Kidney (tissue), 14 donors: Measurements from ENCODE around the gene CKAP2L. TPM values are rescaled to one million over a fixed set of nuclear protein-coding genes. Genes with fewer than 3 reads are reported as not detected.

ENCODE experiments used
- DNase-seq, 5 donors: peaks; one replicate each; pipeline ENCODE4 v3.0.0-alpha.2; 2013 to 2020
- FAIRE-seq: peaks from 2 replicates; lab custom pipeline; 2012; peaks lifted over from hg19 to GRCh38; lab: Jason Lieb, UNC
- H3K27ac ChIP-seq, 2 donors: one replicate each; pipeline ENCODE4 v1.7.0; 2013; ENCODE audit warnings: low read depth in 2 of 2, low read length in 2 of 2, inconsistent platforms in 1 of 2
- H3K27me3 ChIP-seq: one replicate; pipeline ENCODE4 v1.7.1; 2013; ENCODE audit warnings: low read length, inconsistent platforms; ENCODE audit not compliant: control insufficient read depth, insufficient read depth
- H3K36me3 ChIP-seq, 3 donors: one replicate each; pipeline versions ENCODE4 v1.7.0 to v1.7.1; 2013; ENCODE audit warnings: low read length in 3 of 3, control low read depth in 1 of 3, inconsistent platforms in 1 of 3; ENCODE audit not compliant: insufficient read depth in 3 of 3, control insufficient read depth in 2 of 3
- H3K4me1 ChIP-seq, 3 donors: one replicate each; pipeline versions ENCODE4 v1.7.0 to v1.7.1; 2013; ENCODE audit warnings: low read length in 3 of 3, inconsistent platforms in 1 of 3, low read depth in 1 of 3; ENCODE audit not compliant: control insufficient read depth in 2 of 3, insufficient read depth in 2 of 3
- H3K4me3 ChIP-seq, 3 donors: one replicate each; pipeline versions ENCODE4 v1.7.0 to v1.8.1; 2013; ENCODE audit warnings: low read length in 3 of 3, control low read depth in 1 of 3, inconsistent platforms in 1 of 3
- H3K9ac ChIP-seq, 3 donors: one replicate each; pipeline versions ENCODE4 v1.7.0 to v1.7.1; 2013; ENCODE audit warnings: low read length in 3 of 3, control low read depth in 1 of 3, inconsistent platforms in 1 of 3
- H3K9me3 ChIP-seq, 3 donors: one replicate each; pipeline versions ENCODE4 v1.7.0 to v1.7.1; 2013; ENCODE audit warnings: low read length in 3 of 3, control low read depth in 1 of 3, inconsistent platforms in 1 of 3; ENCODE audit not compliant: control insufficient read depth in 2 of 3, insufficient read depth in 1 of 3
- intact Hi-C: fragments of 100-400 bp; cut with DNase I; formaldehyde crosslinking; loops from one replicate; pipeline ENCODE4 v1.11.1; 2022
- polyA plus RNA-seq: library from polyadenylated mRNA; stranded (reverse); fragments of 350-450 nt; fragmentation: Illumina TruSeq; extraction: RNeasy Lipid Tissue Mini Kit (QIAGEN cat#74804); gene quantifications from one replicate; pipeline ENCODE4 v1.2.3, GENCODE V29; 2014; ENCODE audit warnings: low read depth, low replicate concordance; ENCODE audit not compliant: insufficient read depth
- total RNA-seq: library from RNA; stranded (reverse); fragmentation: NEBNext Ultra II Directional; extraction: Animal tissue kit (Norgen Biotek cat#: 25700); gene quantifications from one replicate; pipeline ENCODE4 v1.2.1, GENCODE V29; 2021
- TF ChIP-seq, protein P1 (sequence below): IDR thresholded peaks from 3 replicates; pipeline ENCODE4 v1.5.1; 2012; ENCODE audit warnings: mild to moderate bottlenecking, moderate library complexity, borderline replicate concordance; ENCODE audit not compliant: insufficient read depth; ENCODE audit errors: extremely low read depth
- donor health status: control.
- donor health status: control.
- donor health status: control.
- donor health status: control.
- donor health status: control.
- donor health status: DM: yes; HTN: yes; CAD: no.
- donor health status: Normal renal cell carcinoma (clear cell type).

CKAP2L gene
- total and polyA plus RNA-seq, 2 donors from 2014 or later = 0.88 TPM; not detected in 1

DNA sequence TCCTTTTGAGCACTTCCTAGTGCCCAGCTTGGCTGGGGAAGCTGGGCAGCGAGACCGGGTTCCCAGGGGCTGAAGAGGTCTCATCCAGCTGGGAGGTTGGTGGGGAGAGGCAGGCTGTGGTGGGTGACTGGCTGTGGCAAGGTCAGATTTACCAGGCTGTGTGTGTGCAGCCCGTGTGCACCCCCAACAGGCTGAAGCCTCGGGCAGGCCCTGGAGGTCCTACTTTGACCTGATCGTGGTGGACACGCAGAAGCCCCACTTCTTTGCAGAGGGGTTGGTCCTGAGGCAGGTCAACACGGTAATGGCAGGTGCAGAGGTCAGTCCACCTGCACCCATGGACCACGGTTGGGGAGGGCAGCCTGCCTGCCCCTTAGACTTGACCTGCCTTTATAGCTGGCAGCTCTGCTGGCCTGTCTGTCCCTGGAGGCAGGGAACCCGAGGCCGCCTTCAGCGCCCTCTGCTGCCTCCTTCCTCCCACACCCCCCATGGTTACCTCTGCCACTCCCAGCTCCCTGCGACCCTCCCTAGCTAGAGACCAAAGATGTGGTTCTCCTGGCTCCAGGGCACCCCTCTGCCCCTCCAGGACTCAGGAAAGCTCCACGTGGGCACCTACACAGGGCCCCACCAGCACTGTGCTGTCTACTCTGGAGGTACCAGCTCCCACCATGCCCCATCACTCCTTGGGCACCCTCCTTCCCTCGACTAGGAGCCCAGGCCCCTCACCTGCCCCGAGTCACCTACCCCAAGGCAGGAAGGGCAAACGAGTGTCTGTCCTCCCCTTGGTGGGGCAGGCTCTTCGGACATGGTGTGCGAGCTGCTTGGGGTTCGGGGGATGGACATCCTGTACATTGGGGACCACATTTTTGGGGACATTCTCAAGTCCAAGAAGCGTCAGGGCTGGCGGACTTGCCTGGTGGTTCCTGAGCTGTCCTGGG is 39.6 kb downstream of the CKAP2L start:
- no peak overlapping the region for H3K27ac ChIP-seq
- TF ChIP-seq, protein P1, sequence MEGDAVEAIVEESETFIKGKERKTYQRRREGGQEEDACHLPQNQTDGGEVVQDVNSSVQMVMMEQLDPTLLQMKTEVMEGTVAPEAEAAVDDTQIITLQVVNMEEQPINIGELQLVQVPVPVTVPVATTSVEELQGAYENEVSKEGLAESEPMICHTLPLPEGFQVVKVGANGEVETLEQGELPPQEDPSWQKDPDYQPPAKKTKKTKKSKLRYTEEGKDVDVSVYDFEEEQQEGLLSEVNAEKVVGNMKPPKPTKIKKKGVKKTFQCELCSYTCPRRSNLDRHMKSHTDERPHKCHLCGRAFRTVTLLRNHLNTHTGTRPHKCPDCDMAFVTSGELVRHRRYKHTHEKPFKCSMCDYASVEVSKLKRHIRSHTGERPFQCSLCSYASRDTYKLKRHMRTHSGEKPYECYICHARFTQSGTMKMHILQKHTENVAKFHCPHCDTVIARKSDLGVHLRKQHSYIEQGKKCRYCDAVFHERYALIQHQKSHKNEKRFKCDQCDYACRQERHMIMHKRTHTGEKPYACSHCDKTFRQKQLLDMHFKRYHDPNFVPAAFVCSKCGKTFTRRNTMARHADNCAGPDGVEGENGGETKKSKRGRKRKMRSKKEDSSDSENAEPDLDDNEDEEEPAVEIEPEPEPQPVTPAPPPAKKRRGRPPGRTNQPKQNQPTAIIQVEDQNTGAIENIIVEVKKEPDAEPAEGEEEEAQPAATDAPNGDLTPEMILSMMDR = no peak
- H3K36me3 ChIP-seq = no peaks in the 10 kb centered on the region
- H3K4me1 ChIP-seq = peaks cover 0 to 2% (median 0%) of the 10 kb centered on the region in 3 donors
- DNase-seq = no peak
- no peak overlapping the region for H3K9ac ChIP-seq
- FAIRE-seq = no peak
- no peak overlapping the region for H3K4me3 ChIP-seq
- no peaks in the 10 kb centered on the region for H3K9me3 ChIP-seq
- intact Hi-C loops = loop anchor here (10.0 kb wide), 1 partner anchor 120 kb away; no protein-coding TSS in a partner anchor
- no peaks in the 10 kb centered on the region for H3K27me3 ChIP-seq

DNA sequence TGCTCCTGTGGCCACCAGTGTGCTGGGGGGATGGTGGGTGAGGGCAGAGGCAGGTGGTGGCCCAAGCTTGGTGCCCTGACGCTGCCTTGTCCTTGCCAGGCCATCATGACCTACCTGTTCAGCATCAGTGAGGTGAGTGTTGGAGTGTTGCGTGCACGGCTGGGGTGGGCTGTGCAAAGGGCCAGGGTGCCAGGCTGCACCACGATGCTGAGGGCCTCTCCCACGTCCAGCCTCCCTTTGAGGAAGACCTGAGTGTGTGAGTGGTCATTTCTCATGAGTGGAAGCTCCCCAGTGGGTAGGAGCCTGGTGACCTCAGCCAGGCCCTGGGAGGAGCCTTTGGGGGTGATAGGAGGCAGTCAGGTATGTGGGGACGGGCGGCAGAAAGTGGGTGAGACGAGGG is 40.4 kb downstream of the CKAP2L start:
- no peaks in the 10 kb centered on the region for H3K9me3 ChIP-seq
- no peak overlapping the region for H3K4me3 ChIP-seq
- DNase-seq (no peak), FAIRE-seq (no peak)
- no peaks in the 10 kb centered on the region for H3K27me3 ChIP-seq
- intact Hi-C loops = loop anchor here (10.0 kb wide), 1 partner anchor 119 kb away; no protein-coding TSS in a partner anchor
- no peak overlapping the region for H3K9ac ChIP-seq
- H3K27ac ChIP-seq = no peak overlapping the region
- TF ChIP-seq, protein P1 = no peak
- peaks cover 0 to 2% (median 0%) of the 10 kb centered on the region in 3 donors for H3K4me1 ChIP-seq
- no peaks in the 10 kb centered on the region for H3K36me3 ChIP-seq

DNA sequence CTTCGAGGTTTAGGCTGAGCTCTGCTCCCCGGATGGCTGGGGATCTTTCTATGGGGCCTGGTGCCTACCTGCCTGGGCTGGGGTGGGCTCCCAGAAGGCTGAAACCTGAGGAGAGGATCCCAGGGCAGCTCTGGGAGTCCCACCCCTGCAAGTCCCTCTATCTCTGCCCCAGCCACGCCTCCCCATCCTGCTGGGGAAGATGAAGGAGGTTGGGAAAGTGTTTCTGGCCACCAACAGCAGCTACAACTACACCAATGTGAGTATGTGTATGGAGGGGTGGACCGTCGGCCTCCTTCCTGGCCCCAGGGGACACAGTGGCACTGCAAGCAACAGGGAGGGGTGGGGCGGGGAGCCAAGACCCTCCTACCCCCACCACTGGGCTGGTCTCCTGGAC is 40.9 kb downstream of the CKAP2L start:
- Histone ChIP-seq H3K27me3 (no peaks in the 10 kb centered on the region), H3K4me3 (no peak overlapping the region), H3K4me1 (peaks cover 0 to 2% (median 0%) of the 10 kb centered on the region in 3 donors), H3K36me3 (no peaks in the 10 kb centered on the region), H3K9me3 (no peaks in the 10 kb centered on the region), H3K27ac (no peak overlapping the region), H3K9ac (no peak overlapping the region)
- DNase-seq (no peak), FAIRE-seq (no peak)
- TF ChIP-seq, protein P1 = no peak
- intact Hi-C loops = loop anchor here (10.0 kb wide), 1 partner anchor 119 kb away; no protein-coding TSS in a partner anchor
